GM19240 (cell line): ENCODE data around the gene C12orf43.
A peak's percentile ranks its signal among the peaks of the same experiment; 100 is the strongest.

Experiments used
- DNase-seq: peaks from one replicate; pipeline ENCODE4 v3.0.0; 2011; ENCODE audit warnings: low spot score; ENCODE audit not compliant: insufficient read length

The C12orf43 gene

DNA sequence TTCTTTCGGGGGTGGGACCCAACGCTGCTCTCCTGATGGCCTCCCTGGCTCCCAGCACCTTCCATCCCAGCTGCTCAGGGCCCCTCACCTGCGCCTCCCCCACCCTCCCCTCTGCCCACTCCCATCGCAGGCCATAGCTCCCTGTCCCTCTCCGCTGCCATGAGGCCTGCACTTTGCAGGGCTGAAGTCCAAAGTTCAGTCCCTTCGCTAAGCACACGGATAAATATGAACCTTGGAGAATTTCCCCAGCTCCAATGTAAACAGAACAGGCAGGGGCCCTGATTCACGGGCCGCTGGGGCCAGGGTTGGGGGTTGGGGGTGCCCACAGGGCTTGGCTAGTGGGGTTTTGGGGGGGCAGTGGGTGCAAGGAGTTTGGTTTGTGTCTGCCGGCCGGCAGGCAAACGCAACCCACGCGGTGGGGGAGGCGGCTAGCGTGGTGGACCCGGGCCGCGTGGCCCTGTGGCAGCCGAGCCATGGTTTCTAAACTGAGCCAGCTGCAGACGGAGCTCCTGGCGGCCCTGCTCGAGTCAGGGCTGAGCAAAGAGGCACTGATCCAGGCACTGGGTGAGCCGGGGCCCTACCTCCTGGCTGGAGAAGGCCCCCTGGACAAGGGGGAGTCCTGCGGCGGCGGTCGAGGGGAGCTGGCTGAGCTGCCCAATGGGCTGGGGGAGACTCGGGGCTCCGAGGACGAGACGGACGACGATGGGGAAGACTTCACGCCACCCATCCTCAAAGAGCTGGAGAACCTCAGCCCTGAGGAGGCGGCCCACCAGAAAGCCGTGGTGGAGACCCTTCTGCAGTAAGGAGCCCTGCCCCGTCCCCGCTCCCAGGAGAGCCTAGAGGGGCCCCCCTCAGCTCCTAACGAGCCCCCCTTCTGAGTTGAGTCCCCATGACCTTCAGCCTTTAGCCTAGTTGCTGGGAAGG lies 37.7 kb downstream of the C12orf43 start, which contains the start of gene HNF1A:
Gene HNF1A (plus strand): TSS at position 248 of the 924 bp plus-strand sequence. CDS start 226 bp downstream, at position 474.
- no peak for DNase-seq

GRCh38 chr12:120977531-120978295 lies 38.6 kb downstream of the C12orf43 start:
- DNase-seq: no peak

DNA sequence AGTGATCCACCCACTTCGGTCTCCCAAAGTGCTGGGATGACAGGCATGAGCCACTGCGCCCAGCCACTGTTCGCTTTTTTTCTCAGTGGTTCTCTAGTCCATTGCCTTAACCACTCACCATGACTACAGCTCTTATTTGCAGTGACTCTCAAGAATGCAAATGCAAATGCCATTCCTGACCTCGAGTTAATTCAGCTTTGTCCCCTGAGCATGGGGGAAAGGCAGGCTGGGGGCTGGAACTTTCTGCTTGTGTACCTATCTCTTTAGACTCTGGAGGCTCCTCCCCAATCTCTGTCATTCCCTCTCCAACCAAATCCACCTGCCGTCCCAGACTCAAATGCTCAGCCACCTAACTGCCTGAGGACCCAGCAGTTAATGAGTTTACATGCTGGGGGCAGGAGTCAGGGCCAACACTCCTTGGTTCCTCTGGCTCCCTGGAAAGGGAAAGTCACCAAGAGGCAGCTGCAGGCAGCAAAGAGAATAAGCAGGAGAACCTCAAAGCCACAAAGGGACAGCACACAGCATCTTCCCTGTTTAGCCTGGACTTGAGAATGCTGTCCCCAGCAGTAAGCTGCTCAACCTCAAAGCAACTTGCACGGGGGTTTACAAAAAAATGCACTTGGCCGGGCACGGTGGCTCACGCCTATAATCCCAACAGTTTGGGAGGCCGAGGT lies 43.3 kb downstream of the C12orf43 start:
- no peak for DNase-seq

DNA sequence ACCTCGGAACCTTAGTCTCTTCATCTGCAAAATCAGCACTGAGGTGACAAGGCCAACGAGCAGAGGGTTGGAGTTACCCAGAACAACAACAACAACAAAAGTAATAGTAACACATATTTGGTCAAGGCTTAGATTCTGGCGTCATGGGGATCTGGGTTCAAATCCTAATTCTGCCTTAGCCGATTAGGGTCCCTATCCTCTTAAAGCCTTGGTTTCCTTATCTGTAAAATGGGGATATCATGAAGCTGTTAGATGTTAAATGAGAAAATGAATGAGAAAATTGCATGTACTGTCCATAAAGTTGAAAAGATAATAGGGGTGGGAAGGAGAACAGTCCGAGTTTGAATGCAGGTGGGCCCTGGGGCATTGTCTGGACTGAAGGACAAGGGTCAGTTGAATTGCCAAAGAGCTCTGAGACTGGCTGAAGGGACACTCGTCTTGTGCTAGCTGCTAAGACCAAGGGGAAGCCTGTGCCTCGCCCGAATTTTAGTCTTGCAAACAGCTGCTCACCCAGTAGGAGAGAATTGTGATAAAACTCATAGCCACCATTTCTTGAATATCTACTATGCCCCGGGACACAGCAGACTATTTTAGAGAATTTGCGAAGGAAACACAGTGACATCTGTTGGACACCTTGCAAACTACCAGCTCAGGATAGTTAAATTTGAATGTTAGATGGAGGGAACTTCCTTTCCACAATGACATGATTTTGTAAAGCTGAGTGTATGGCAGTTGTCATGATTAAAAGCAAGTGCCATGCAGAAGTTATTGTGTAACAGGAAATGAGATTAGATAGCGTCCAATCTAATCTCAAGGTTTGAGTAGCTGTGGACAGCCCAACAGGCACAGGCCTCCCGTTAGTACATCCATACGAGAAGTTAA lies 44.7 kb downstream of the C12orf43 start:
- peak; percentile 75 for DNase-seq

DNA sequence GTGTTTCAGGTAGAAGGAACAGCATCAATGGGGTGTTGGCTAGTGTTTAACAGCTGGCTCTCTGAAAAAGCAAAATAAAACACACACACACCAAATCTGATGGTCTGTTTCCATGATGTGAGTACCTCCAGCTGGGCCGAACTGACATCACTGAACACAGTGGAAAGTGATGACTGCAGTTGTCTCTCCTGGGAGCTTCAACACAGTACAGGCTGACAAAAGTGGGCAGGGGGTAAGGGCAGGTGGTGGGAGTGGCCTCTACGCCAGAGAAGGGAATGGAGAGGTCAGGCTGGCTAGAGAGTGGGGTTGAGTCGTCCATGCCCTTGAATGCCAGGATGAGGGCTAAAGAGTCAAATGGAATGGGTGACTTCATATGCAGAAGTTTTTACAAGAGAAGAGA lies 46.0 kb downstream of the C12orf43 start:
- no peak for DNase-seq

GRCh38 chr12:120965534-120966091 lies 50.7 kb downstream of the C12orf43 start:
- no peak for DNase-seq

GRCh38 chr12:120964298-120964697 lies 52.0 kb downstream of the C12orf43 start:
- no peak for DNase-seq

GRCh38 chr12:120962532-120963020 lies 53.7 kb downstream of the C12orf43 start:
- DNase-seq: no peak

GRCh38 chr12:120961604-120962531 lies 54.4 kb downstream of the C12orf43 start:
- no peak for DNase-seq

DNA sequence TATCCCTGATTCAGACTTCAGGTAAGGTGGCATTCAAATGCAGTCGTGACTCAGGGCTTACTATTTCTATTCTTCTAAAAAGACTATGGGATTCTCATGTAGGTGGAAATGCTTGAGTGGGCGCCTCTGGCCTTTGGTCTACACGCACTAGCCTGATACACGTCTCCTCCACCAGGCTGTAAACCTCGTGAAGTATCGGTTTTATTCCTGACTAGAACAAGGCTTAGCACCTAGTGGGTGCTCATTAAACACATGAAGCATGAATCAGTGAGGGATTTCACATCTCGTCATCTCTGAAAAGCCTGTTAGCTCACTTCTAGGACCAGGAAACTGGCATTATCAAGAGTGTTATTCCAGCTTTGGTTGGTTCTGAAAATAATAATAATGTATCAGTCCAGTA lies 55.6 kb downstream of the C12orf43 start:
- DNase-seq: no peak

GRCh38 chr12:120959111-120959878 lies 57.0 kb downstream of the C12orf43 start:
- DNase-seq: no peak

- no peak for DNase-seq
Measured at GRCh38 chr12:120956579-120957300, 59.5 kb downstream of the C12orf43 start.

- DNase-seq: no peak
Measured at GRCh38 chr12:120955232-120955631, 61.1 kb downstream of the C12orf43 start.

- DNase-seq: no peak
Measured at GRCh38 chr12:120950807-120951206, 65.5 kb downstream of the C12orf43 start.
